Motor neuron (in vitro differentiated cells): ENCODE data around the gene SMARCB1. TPM values are rescaled to one million over a fixed set of nuclear protein-coding genes. Genes with fewer than 3 reads are reported as not detected.

Experiments used
- ATAC-seq, 8 experiments: fragments of 200-7000 bp; cut with Tn5 transposase; replicated peaks in 6 of 8; 2 replicates each; pipeline ENCODE4 v1.8.0; 2021; ENCODE audit warnings: mild to moderate bottlenecking in 8 of 8, moderate library complexity in 8 of 8
- H3K27ac ChIP-seq, 2 donors: fragments of 250-450 bp; sonication (Bioruptor Pico); 2 replicates each; pipeline ENCODE4 v1.9.0; 2021; ENCODE audit warnings: antibody characterized with exemption in 2 of 2, mild to moderate bottlenecking in 2 of 2, moderate library complexity in 1 of 2
- H3K4me1 ChIP-seq, 2 donors: fragments of 250-450 bp; sonication (Bioruptor Pico); replicated peaks in 1 of 2; 2 replicates each; pipeline ENCODE4 v1.6.1; 2021; ENCODE audit warnings: antibody characterized with exemption in 2 of 2, mild to moderate bottlenecking in 2 of 2, moderate library complexity in 1 of 2
- H3K4me3 ChIP-seq, 5 donors: fragments of 250-450 bp; sonication (Bioruptor Pico); 2 replicates each; pipeline ENCODE4 v1.9.0; 2021; ENCODE audit warnings: antibody characterized with exemption in 5 of 5, mild to moderate bottlenecking in 5 of 5, moderate library complexity in 4 of 5
- WGBS, 10 experiments: fragments of 450-650 bp; shearing (Covaris generic); methylation state at CpG; one replicate each; pipeline ENCODE4 v1.0.0; 2022; 5-methylcytosine and 5-hydroxymethylcytosine counted together
- in situ Hi-C, 9 experiments: fragments of 400-800 bp; cut with MboI; loops; one replicate each; pipeline ENCODE4 v1.15.0; 2021; ENCODE audit warnings: low sequenced_read_pairs in 9 of 9, low pct_unique_long_range_greater_than_20kb in 2 of 9; ENCODE audit not compliant: unreplicated experiment in 9 of 9
- total RNA-seq, 8 experiments: library from RNA; unstranded; fragments of 300-600 nt; gene quantifications; 2 replicates each; pipeline versions ENCODE4 v1.2.3 to v1.2.4, GENCODE V29; 2022

The SMARCB1 gene
- total RNA-seq, 8 experiments from 2014 or later: 58.9 to 177 (median 101) TPM

GRCh38 chr22:23835484-23836144, 48.8 kb downstream of the SMARCB1 start:
- H3K4me1 ChIP-seq: peaks cover 11 to 15% of the 10 kb centered on the region in 2 donors
- no peak overlapping the region for H3K4me3 ChIP-seq
- no peak for ATAC-seq
- WGBS, 10 experiments: 75 to 100% (median 90%) methylated on average over 1 to 7 of the region's 11 CpGs; no CpG with 5 or more reads in 5 of the 10 experiments
- in situ Hi-C loops: no loop called here
- H3K27ac ChIP-seq: no peak overlapping the region

GRCh38 chr22:23836281-23836680, 49.5 kb downstream of the SMARCB1 start:
- peaks cover 11 to 15% of the 10 kb centered on the region in 2 donors for H3K4me1 ChIP-seq
- ATAC-seq: no peak
- H3K4me3 ChIP-seq: no peak overlapping the region
- no peak overlapping the region for H3K27ac ChIP-seq
- WGBS, 10 experiments: 46% methylated on average over 2 of the region's 5 CpGs; no CpG with 5 or more reads in 9 of the 10 experiments
- in situ Hi-C loops: no loop called here

DNA sequence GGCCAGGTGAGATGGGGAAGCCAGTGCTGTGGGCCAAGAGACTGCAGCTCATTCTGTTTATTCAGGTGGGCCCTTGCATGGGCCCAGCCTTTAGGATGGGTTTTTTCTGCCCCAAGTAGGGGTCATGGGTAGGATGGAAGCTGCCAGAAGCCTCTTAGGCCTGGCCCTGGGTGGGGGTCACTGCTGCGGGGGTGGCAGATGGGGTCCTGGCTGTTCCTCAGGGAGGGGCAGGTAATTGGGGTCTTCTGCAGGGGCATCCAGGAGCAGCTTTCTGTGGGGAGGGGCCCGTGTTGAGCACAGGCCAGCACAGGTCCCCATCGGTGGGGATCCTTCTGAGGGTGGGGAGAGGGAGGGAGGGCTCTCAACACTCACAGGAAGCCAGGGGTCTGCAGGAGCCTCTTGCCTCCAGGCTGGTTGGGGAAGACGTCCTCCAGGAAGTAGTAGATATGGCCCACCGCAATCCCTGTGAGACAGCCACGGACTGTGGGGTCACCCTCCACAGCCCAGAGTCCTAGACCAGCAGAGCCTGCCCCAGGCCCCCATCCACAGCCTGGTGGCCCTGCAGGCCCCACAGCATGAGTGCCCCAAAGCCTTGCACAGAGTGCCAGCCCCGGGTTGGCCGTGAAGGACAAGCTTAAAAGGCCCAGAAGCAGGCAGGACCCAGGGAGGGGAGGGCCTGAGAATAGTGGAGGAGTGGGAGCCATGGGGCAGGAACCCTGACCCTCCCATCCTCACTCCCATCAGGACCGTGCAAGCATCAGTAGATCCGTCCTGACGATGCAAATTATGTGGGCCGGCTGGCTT, 50.1 kb downstream of the SMARCB1 start:
- Histone ChIP-seq H3K4me3 (peak overlapping the region in 1 of 5 donors; percentile 42), H3K27ac (no peak overlapping the region), H3K4me1 (peaks cover 11 to 15% of the 10 kb centered on the region in 2 donors)
- in situ Hi-C loops: no loop called here
- no peak for ATAC-seq
- WGBS, 10 experiments: 40 to 51% methylated on average over 1 to 5 of the region's 12 CpGs; no CpG with 5 or more reads in 8 of the 10 experiments

- peak overlapping the region in 3 of 5 donors; percentile 38 to 44 (median 42) for H3K4me3 ChIP-seq
- ATAC-seq: no peak
- WGBS, 10 experiments: 77 to 80% (median 80%) methylated on average over 1 to 5 of the region's 12 CpGs; no CpG with 5 or more reads in 7 of the 10 experiments
- peaks cover 11 to 19% of the 10 kb centered on the region in 2 donors for H3K4me1 ChIP-seq
- H3K27ac ChIP-seq: no peak overlapping the region
- in situ Hi-C loops: no loop called here
These were observed 50.7 kb downstream of the SMARCB1 start for GRCh38 chr22:23837496-23837859.

GRCh38 chr22:23837911-23838680, 51.3 kb downstream of the SMARCB1 start:
- H3K4me3 ChIP-seq: peak overlapping the region; percentile 38 to 44 (median 42)
- peak in 1 of 8 experiments; percentile 0 for ATAC-seq
- WGBS, 10 experiments: 58 to 79% (median 70%) methylated on average over 3 to 20 of the region's 41 CpGs; no CpG with 5 or more reads in 7 of the 10 experiments
- H3K27ac ChIP-seq: peak overlapping the region; percentile 10 to 66
- in situ Hi-C loops: no loop called here
- peaks cover 11 to 19% of the 10 kb centered on the region in 2 donors for H3K4me1 ChIP-seq

DNA sequence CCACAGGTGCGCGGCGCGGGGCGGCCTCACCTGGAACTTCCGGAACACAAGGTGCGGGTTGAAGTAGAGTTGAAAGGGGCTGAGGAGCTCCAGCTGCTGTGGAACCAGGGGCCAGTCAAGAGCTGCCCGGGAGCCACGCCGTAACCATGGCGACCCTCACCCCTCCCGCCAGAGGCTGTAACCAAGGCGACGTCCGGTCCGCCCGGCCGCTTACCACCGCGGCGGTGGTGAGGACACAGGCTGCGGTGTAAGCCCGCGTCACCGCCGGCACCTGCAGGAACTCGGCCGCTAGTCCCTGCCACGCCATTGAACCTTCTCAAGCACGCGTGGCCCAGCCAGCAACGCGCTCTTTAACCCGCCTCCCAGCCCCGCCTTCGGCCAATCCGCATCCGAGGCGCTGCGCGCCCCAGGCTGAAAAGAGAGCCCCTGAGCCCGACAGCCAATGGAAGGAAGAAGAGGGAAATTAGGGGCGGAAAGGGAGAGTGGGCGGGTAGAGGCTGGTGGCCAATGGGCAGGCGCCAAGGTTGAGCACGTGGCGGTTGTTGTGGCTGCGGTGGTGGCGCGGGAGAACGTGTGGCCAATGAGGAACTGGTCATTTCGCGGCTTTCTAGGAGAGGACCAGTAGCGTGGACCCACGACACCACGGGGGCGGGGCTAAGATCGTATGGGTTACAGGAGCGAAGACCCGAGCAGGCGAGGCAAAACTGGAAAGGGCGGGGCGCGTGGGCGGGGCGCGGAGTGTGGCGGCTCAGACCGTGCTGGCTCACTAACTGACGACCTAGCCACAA, 52.1 kb downstream of the SMARCB1 start, which contains the start of gene DERL3:
DERL3 (minus strand) TSS at position 326 of the 788 bp plus-strand sequence; CDS start at position 307, 19 bp downstream.
- Histone ChIP-seq H3K27ac (peak within 1 kb of the TSS; percentile 58 to 86), H3K4me1 (peaks cover 11 to 19% of the 10 kb centered on the region in 2 donors), H3K4me3 (peak within 1 kb of the TSS; percentile 38 to 44 (median 42))
- WGBS, 10 experiments: 0 to 10% (median 1%) methylated on average over 2 to 13 of the region's 70 CpGs; no CpG with 5 or more reads in 7 of the 10 experiments
- peak; percentile 86 to 95 (median 90) for ATAC-seq
- in situ Hi-C loops: no loop called here

- no peak for ATAC-seq
- Histone ChIP-seq H3K4me1 (peaks cover 11 to 19% of the 10 kb centered on the region in 2 donors), H3K4me3 (no peak overlapping the region), H3K27ac (no peak overlapping the region)
- WGBS, 10 experiments: 42 to 100% (median 94%) methylated on average over 3 to 6 of the region's 7 CpGs; no CpG with 5 or more reads in 1 of the 10 experiments
- in situ Hi-C loops: no loop called here
These were observed 53.3 kb downstream of the SMARCB1 start for GRCh38 chr22:23840026-23840425.

DNA sequence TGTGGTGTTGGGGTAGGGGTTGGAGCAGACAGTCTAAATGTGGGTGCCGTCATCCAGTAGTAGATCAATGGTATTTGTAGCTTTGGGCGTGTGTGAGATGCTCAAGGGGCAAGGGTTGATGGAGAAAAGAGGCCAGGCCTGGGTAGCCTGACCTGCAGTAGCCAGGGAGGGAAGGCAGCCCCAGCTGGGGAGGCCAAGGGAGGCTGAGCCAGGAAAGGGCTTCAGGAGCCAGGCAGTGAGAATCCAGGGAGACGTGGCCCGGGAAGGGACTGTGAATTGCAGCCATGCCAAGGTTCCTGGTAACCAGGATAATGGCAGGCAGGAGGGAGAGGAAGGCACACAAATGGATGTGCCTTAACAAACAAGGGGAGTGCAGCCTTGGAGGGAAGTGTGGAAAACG, 54.5 kb downstream of the SMARCB1 start:
- Histone ChIP-seq H3K27ac (no peak overlapping the region), H3K4me3 (no peak overlapping the region), H3K4me1 (peaks cover 13 to 21% of the 10 kb centered on the region in 2 donors)
- no peak for ATAC-seq
- in situ Hi-C loops: no loop called here
- WGBS, 10 experiments: 40 to 100% (median 74%) methylated on average over 1 to 4 of the region's 5 CpGs; no CpG with 5 or more reads in 3 of the 10 experiments

GRCh38 chr22:23841736-23842445, 55.1 kb downstream of the SMARCB1 start:
- ATAC-seq: no peak
- in situ Hi-C loops: no loop called here
- Histone ChIP-seq H3K27ac (no peak overlapping the region), H3K4me1 (peaks cover 16 to 26% of the 10 kb centered on the region in 2 donors), H3K4me3 (no peak overlapping the region)
- WGBS, 10 experiments: 60 to 100% (median 100%) methylated on average over 1 of the region's 20 CpGs; no CpG with 5 or more reads in 6 of the 10 experiments

GRCh38 chr22:23842599-23842998, 55.8 kb downstream of the SMARCB1 start:
- no peak overlapping the region for H3K4me3 ChIP-seq
- no peak overlapping the region for H3K27ac ChIP-seq
- in situ Hi-C loops: no loop called here
- no CpG with 5 or more reads among the region's 4 CpGs for WGBS, 10 experiments
- ATAC-seq: no peak
- peaks cover 16 to 20% of the 10 kb centered on the region in 2 donors for H3K4me1 ChIP-seq

DNA sequence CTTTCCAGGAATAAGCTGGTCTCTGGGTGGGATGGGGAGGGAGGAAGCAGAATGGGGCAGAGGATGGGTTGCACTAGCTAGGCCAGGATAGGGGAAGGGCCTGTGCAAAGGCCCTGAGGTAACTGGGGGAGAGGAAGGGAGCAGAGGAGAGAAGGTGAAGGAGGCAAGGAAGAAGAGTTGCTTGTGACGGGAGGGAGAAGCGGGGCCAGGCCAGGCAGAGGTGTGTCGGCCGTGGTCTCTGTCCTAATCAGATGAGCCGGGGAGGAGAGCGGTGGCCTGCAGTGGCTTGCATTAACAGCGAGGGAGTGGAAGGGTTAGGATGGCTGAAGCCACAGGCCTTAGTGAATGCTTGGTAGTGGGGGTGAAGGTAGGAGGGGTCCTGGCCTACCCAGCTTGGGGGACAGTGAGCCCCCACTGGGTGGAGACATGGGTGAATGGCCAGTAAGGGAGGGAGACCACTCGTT, 58.0 kb downstream of the SMARCB1 start:
- H3K4me3 ChIP-seq: no peak overlapping the region
- peaks cover 7 to 20% of the 10 kb centered on the region in 2 donors for H3K4me1 ChIP-seq
- in situ Hi-C loops: no loop called here
- ATAC-seq: no peak
- WGBS, 10 experiments: 40 to 90% (median 64%) methylated on average over 1 to 6 of the region's 8 CpGs; no CpG with 5 or more reads in 4 of the 10 experiments
- H3K27ac ChIP-seq: no peak overlapping the region
